GM18519 (cell line): Measurements from ENCODE around the gene GRK4.

Experiments used
- ATAC-seq: cut with Tn5 transposase; IDR thresholded peaks from one replicate; pipeline ENCODE4 v1.9.1; 2021; ENCODE audit warnings: mild to moderate bottlenecking, moderate library complexity; ENCODE audit not compliant: unreplicated experiment, low FRiP score

GRK4 gene

GRCh38 chr4:3085948-3086670, 122.7 kb downstream of the GRK4 start:
- ATAC-seq = no peak

GRCh38 chr4:3087115-3087797, 123.9 kb downstream of the GRK4 start:
- ATAC-seq = no peak
